Ovary (tissue), 9 donors: ENCODE measurements around the gene OCA2. TPM values are rescaled to one million over a fixed set of nuclear protein-coding genes. Genes with fewer than 3 reads are reported as not detected.

ENCODE experiments used
- DNase-seq, 5 donors: peaks; one replicate each; pipeline ENCODE4 v3.0.0-alpha.2; 2019 to 2020
- H3K27ac ChIP-seq, 2 donors: fragments of 200-600 bp; one replicate each; pipeline versions ENCODE4 v1.5.1 to v1.8.0; 2019 to 2022
- H3K27me3 ChIP-seq: fragments of 200-600 bp; one replicate; pipeline ENCODE4 v1.8.0; 2022
- H3K36me3 ChIP-seq: fragments of 200-600 bp; sonication (generic); one replicate; pipeline ENCODE4 v1.5.1; 2019
- H3K4me1 ChIP-seq: one replicate; pipeline ENCODE4 v1.8.1; 2013; ENCODE audit warnings: mild to moderate bottlenecking, moderate library complexity; ENCODE audit not compliant: insufficient read depth
- H3K4me3 ChIP-seq: fragments of 200-600 bp; sonication (generic); one replicate; pipeline ENCODE4 v1.5.1; 2017
- H3K9me3 ChIP-seq, 2 donors: fragments of 200-600 bp in 1 of 2; sonication (generic) in 1 of 2; one replicate each; pipeline versions ENCODE4 v1.5.1 to v1.8.1; 2013 to 2019; ENCODE audit warnings: mild to moderate bottlenecking in 1 of 2, moderate library complexity in 1 of 2
- EP300 ChIP-seq: sonication (generic); formaldehyde crosslinking; IDR thresholded peaks from one replicate; pipeline ENCODE4 v1.6.1; 2017; ENCODE audit warnings: antibody characterized with exemption
- POLR2A ChIP-seq: fragments of 450-650 bp; IDR thresholded peaks from one replicate; pipeline ENCODE4 v1.6.1; 2017; ENCODE audit warnings: antibody characterized with exemption, mild to moderate bottlenecking, moderate library complexity
- WGBS, 3 donors: extraction: QIAGEN DNeasy Blood & Tissue Kit in 1 of 3; methylation state at CpG; one replicate each; pipeline versions ENCODE4 v1.1.5 to v1.1.7; 2013 to 2017; 5-methylcytosine and 5-hydroxymethylcytosine counted together
- intact Hi-C, 4 donors: fragments of 100-400 bp; cut with DNase I; formaldehyde crosslinking; loops; one replicate each; pipeline versions ENCODE4 v1.11.0 to v1.15.1; 2022 to 2023
- polyA plus RNA-seq, 2 donors: library from polyadenylated mRNA; stranded (reverse); fragments of 200-250 nt in 1 of 2; fragments of 350-450 nt in 1 of 2; fragmentation: Illumina TruSeq in 1 of 2; extraction: RNeasy Lipid Tissue Mini Kit (QIAGEN cat#74804) in 1 of 2; gene quantifications; one replicate each; pipeline ENCODE4 v1.2.3, GENCODE V29; 2013 to 2014
- total RNA-seq, 7 donors: library from RNA; depleted of rRNA in 2 of 7; stranded (reverse); fragments of >200 nt in 2 of 7; fragmentation: NEBNext Ultra II Directional in 3 of 7; extraction: Animal tissue kit (Norgen Biotek cat#: 25700) in 3 of 7; gene quantifications; one replicate each; pipeline versions ENCODE4 v1.1.0 to v1.2.4, GENCODE V29; 2016 to 2023
- TF ChIP-seq, protein P1 (sequence below), 3 donors: fragments of 450-650 bp in 2 of 3; fragments of 200-600 bp in 1 of 3; IDR thresholded peaks; one replicate each; pipeline versions ENCODE4 v1.5.1 to v1.8.0; 2016 to 2022; ENCODE audit warnings: antibody characterized with exemption in 3 of 3, mild to moderate bottlenecking in 1 of 3
- donor health status: DM: no; HTN: no; CAD: no; lungs with moderate emphysema.
- donor health status: DM: no; HTN: no; CAD: no.
- donor health status: Bipolar disorder and iron deficiency.
- donor health status: DM: yes; HTN: yes; CAD: no.
- donor health status: DM: no; HTN: no; CAD: no.
- donor health status: DM: yes; HTN: yes; CAD: no.

OCA2 gene
- total and polyA plus RNA-seq, 9 donors: 0.31 to 3.5 (median 0.68) TPM; not detected in 1

GRCh38 chr15:27707257-27707656, 391.9 kb downstream of the OCA2 start:
- Histone ChIP-seq H3K36me3 (no peaks in the 10 kb centered on the region), H3K9me3 (no peaks in the 10 kb centered on the region), H3K27ac (no peak overlapping the region), H3K27me3 (no peaks in the 10 kb centered on the region), H3K4me3 (no peak overlapping the region), H3K4me1 (no peaks in the 10 kb centered on the region)
- 56 to 67% (median 60%) methylated on average over 2 of the region's 2 CpGs for WGBS, 3 donors
- TF ChIP-seq POLR2A: no peak
- no peak for TF ChIP-seq EP300
- TF ChIP-seq, protein P1, sequence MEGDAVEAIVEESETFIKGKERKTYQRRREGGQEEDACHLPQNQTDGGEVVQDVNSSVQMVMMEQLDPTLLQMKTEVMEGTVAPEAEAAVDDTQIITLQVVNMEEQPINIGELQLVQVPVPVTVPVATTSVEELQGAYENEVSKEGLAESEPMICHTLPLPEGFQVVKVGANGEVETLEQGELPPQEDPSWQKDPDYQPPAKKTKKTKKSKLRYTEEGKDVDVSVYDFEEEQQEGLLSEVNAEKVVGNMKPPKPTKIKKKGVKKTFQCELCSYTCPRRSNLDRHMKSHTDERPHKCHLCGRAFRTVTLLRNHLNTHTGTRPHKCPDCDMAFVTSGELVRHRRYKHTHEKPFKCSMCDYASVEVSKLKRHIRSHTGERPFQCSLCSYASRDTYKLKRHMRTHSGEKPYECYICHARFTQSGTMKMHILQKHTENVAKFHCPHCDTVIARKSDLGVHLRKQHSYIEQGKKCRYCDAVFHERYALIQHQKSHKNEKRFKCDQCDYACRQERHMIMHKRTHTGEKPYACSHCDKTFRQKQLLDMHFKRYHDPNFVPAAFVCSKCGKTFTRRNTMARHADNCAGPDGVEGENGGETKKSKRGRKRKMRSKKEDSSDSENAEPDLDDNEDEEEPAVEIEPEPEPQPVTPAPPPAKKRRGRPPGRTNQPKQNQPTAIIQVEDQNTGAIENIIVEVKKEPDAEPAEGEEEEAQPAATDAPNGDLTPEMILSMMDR (IDR thresholded peaks at IDR 0.05): no peak
- intact Hi-C loops: loop anchor here in 1 of 4 donors (10.0 kb wide), 1 partner anchor 62 kb away; no protein-coding TSS in a partner anchor
- no peak for DNase-seq

GRCh38 chr15:27706300-27706699, 392.8 kb downstream of the OCA2 start:
- intact Hi-C loops: loop anchor here in 1 of 4 donors (10.0 kb wide), 1 partner anchor 61 kb away; no protein-coding TSS in a partner anchor

DNA sequence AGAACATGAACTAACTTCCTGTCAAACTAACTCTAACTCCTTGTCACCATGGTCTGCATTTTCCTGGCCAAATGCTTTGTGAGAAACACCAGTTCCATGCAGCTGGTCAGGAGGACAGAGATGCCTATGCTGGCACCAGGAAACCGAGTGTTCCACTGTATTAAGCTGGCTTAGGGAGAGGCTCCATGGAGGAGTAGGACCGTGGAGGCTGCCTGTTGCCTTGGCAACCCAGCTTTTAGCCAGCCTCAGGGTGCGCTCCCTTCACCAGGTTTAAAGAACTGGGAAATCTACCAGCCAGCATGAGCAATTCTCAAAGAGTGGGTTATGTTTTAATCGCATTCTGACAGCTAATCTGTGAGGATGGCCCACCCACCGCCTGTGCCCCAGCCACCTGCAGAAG, 394.1 kb downstream of the OCA2 start:
- no peak for TF ChIP-seq POLR2A
- no peak for TF ChIP-seq EP300
- TF ChIP-seq, protein P1 (IDR thresholded peaks at IDR 0.05): no peak
- DNase-seq: no peak
- 59 to 71% (median 66%) methylated on average over 5 of the region's 5 CpGs for WGBS, 3 donors
- Histone ChIP-seq H3K27me3 (no peaks in the 10 kb centered on the region), H3K27ac (no peak overlapping the region), H3K36me3 (no peaks in the 10 kb centered on the region), H3K9me3 (no peaks in the 10 kb centered on the region), H3K4me3 (no peak overlapping the region), H3K4me1 (no peaks in the 10 kb centered on the region)
- intact Hi-C loops: loop anchor here in 1 of 4 donors (10.0 kb wide), 1 partner anchor 60 kb away; no protein-coding TSS in a partner anchor

More at GRCh38 chr15:27706300-27706699, 392.8 kb downstream of the OCA2 start:
- no peak for DNase-seq
- 91 to 95% (median 93%) methylated on average over 5 of the region's 5 CpGs for WGBS, 3 donors
- Histone ChIP-seq H3K36me3 (no peaks in the 10 kb centered on the region), H3K9me3 (no peaks in the 10 kb centered on the region), H3K4me1 (no peaks in the 10 kb centered on the region), H3K27ac (no peak overlapping the region), H3K4me3 (no peak overlapping the region), H3K27me3 (no peaks in the 10 kb centered on the region)
- TF ChIP-seq POLR2A: no peak
- TF ChIP-seq, protein P1 (IDR thresholded peaks at IDR 0.05): no peak
- no peak for TF ChIP-seq EP300

Other genes starting within 250 kb of the OCA2 start
- gene HERC2, start 222.9 kb upstream of the OCA2 start, total RNA-seq: 10 to 100 TPM; 33.3 to 83.3 (median 58.1) TPM
- 10 to 100 TPM; 48.2 to 48.3 TPM for gene HERC2, start 222.9 kb upstream of the OCA2 start, polyA plus RNA-seq